M059J (cell line): ENCODE measurements around the gene OR52E2. TPM values are rescaled to one million over a fixed set of nuclear protein-coding genes. Genes with fewer than 3 reads are reported as not detected.
"Not testable (repeated sequence)": the region's sequence is repeated elsewhere in the genome, so short reads cannot be mapped to it uniquely, and the experiment has no call there.

Source experiments
- DNase-seq: peaks from one replicate; pipeline ENCODE4 v3.0.0-alpha.2; 2012; ENCODE audit warnings: low read depth
- total RNA-seq: library from RNA; depleted of rRNA; stranded (reverse); fragments of >200 nt; shearing (Covaris generic); gene quantifications from 2 replicates; pipeline ENCODE4 v1.2.3, GENCODE V29; 2014; rRNA removed

The OR52E2 gene
- not detected in 2 replicates for total RNA-seq

DNA sequence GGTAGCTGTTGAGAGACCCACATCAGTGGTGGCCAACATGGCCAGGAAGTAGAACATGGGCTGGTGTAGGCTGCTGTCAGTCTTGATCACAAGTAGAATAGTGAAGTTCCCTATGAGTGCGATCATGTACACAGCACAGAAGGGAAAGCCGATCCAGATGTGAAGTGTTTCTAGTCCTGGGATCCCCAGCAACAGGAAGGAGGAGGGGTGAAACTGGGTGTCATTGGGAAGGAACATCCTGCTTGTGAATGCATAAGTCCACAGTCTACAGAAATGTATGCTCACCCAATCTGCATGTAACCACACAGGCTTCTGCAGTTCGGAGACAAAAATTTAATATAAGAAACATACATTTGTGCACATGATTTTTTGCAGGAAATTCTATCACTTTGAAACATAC lies at the start of gene OR52E2:
OR52E2 (minus strand) TSS at position 237 of the 400 bp plus-strand sequence; CDS start at position 237, 0 bp downstream.
- no peak for DNase-seq

DNA sequence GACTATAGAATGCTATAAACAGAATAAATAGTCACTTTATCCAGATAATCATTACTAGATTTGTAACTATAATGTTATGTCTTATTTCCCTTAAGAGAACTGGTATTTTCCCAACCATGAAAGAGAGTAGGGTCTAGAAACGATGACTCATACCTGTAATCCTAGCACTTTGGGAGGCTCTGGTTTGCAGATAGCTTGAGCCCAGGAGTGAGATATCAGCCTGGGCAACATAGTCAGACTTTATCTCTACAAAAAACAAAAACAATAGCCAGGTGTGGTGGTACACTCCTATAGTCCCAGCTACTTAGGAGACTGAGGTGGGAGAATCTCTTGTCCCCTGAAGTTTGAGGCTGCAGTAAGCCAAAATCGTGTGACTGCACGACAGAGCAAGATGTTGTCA lies 47.9 kb upstream of the OR52E2 start:
- no peak for DNase-seq

DNA sequence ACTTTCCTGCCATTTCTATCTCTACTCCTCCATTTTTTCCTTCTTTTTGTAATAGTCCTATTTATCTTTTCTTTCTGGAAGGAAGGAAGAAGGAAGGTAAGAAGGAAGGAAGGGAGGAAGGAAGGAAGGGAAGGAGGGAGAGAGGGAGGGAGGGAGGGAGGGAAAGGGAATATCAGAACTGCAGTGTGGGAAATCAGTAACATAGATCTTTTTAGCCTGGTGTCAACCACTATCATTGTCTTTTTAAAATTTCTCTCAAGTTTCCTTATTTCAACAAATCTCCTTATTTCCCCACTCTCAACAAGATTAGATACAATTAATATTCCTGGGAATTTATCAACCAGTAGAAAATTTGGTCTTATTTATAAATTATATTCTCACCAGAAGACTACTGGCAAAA lies 43.6 kb upstream of the OR52E2 start:
- no peak for DNase-seq

DNA sequence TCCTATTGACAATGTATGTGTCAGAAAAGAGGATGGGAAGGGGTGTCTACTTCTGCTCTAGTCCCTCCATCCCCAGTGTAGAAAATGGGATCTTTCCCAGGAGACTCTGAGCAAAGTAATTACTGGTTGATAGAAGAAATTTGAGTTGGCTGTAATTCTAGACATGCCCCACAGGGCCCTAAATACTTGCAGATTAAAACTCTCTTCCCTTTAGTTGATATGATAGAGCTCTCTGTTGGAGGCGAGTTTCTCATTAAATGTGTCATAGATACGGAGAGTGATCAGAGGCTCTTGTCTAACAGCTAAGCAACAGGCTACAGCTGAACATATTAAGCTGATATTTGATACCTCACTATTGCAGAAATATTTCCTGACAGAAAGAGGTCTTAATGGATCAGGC lies 42.8 kb upstream of the OR52E2 start:
- DNase-seq = no peak

DNA sequence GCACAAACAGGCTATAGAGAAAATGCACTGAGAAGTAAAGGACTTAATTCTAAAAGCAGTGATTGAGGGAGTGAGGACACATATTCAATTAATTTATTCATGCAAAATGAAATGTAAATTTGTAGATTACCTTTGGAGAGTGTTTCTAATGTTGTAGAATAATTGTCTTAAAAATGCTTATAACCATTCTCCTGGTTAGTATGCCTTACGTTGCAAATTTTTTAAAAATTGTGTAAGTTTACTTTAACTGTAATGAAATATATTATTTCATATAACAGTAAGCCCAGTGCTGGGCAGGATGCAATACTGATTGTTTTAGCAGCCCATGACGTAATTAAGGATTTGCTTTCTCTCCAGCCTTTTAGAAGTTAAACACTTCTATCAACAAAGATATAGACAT lies 36.6 kb upstream of the OR52E2 start:
- DNase-seq = no peak

DNA sequence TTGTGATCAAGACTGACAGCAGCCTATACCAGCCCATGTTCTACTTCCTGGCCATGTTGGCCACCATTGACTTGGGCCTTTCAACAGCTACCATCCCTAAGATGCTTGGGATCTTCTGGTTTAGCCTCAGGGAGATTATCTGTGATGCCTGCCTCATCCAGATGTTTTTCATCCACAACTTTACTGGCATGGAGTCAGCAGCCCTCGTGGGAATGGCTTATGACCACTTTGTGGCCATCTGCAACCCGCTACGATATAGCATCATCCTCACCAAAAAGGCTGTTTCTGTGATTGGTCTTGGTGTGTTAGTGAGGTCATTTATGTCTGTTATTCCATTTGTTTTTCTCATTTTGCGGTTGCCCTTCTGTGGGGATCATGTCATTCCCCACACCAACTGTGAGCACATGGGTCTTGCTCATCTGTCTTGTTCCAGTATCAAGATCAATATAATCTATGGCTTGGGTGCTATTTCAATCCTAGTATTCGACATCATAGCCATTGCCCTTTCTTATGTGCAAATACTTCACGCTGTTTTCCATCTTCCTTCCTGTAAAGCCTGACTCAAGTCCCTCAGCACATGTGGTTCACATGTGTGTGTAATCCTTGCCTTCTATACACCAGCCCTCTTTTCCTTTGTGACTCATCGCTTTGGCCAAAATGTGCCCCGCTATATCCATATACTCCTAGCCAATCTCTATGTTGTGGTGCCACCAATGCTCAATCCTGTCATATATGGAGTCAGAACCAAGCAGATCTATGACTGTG lies 33.6 kb upstream of the OR52E2 start:
- no peak for DNase-seq

DNA sequence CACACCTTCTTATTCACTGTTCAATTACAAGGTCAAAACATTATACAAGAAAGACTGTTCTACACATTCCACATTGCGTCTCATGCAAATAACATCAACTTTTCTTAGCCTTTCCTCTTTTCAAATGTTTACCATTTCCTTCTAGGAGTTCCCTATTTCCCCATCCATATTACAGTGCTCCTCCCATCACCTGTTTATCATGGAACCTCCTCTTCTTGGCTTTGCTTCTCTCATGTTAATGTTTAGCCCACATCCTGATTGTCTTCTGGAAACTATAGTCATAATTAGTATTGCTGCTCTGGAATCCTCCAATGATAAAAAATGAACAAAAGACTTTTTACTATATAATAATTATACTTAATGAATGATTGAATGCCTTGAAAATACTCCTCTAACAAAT lies 31.2 kb upstream of the OR52E2 start:
- no peak for DNase-seq

DNA sequence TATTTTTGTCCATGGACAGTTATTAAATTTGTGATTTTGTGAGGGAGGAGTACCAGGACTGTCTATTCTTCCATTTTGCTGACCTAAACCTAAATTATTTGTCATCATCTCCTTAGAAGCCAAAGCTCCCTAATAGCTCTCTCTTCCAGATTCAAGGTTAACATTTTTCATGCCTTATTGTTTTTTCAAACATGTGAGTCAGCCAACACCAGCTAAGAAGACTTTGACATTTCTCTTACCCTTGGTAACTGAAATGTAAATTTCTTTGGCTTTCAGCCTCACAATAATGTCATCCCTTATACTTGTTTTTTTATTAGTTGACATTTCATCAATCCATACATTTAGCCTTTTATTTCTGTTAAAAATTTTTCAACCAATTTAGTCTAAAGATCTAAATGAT lies 29.1 kb upstream of the OR52E2 start:
- DNase-seq = no peak

DNA sequence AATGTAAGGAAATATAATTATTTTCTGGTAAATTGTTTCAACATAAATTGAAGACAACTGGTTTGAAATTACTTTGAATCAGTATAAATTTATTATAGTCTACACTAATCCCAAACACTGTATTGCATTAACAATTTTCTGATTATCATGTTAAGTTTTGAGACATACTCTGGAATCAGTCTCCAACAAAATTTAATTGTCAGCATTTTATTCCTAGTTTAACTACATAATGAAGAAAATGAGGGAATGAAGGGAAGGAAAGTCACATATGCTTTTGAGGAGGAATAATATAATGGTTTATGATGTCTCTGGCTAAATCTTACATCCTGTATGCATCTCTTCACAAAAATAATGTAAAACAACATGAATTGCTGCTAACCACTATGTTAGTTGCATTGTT lies 24.2 kb upstream of the OR52E2 start:
- DNase-seq = no peak

DNA sequence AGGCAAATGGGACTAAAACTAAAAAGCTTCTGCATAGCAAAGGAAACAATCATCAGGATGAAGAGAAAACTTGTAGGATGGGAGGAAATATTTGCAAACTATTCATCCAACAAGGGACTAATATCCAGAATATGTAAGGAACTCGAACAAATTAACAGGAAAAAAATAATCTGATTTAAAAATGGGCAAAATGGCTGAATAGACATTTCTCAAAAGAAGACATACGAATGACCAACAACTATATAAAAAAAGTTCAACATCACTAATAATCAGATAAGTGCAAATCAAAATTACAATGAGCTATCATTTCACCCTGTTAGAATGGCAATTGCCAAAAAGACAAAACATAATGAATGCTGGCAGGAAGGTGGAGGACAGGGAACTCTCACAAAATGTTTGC lies 22.0 kb upstream of the OR52E2 start:
- DNase-seq = no peak

DNA sequence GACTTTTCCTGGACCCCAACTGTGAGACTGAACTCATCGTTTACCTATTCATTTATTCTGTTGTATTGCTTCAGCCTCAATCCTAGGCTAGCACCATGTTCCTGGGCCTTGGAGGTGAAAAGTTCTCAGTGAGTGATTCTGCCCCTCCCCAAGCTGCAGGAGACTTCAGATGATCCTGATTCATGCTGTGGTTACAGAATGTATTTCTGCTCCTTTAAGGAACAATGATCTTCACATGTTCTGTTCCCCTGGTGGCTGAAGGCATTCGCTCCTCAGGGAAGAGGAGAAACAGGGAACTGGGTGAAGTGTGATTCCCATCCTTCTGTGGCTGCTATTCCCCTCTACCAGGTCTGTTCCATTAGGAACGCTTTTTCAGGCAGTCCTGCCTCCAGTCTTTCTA lies 12.4 kb upstream of the OR52E2 start:
- DNase-seq = no peak

DNA sequence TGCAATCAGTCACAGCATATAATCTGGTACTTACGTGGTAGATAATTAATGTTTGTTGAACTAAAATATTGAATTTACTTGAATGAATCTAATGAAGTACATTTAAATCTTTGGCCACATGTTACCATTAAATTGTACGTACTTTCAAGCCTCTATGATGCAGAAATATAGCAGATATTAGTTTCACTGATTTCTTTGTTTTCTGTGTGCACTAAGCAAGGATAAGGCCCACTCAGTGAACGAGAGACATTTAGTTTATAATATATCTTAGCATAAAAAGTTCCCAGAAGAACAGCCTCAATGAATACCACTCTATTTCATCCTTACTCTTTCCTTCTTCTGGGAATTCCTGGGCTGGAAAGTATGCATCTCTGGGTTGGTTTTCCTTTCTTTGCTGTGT lies 9.8 kb upstream of the OR52E2 start, which contains the start of gene OR52E1:
OR52E1 (plus strand) TSS at position 301 of the 400 bp plus-strand sequence.
- DNase-seq = no peak

DNA sequence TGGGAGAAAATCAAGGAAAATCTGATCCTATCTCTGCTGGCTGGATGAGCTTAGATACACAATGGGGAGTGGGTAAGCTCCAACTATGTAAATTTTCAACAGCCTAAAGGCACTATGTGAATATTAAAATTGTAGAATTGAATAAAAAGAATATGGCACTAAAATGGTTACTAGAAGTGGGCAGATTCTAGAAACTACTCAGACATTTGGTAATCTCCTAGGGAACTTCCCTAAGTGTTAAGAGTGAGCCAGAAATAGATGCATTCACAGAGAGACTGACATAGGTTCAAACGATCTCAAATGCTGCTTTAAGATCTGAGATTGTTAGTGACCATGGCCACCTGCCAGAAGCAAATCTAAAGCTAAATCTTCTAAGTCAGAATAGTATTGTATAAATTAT lies 5.6 kb upstream of the OR52E2 start:
- DNase-seq = no peak

DNA sequence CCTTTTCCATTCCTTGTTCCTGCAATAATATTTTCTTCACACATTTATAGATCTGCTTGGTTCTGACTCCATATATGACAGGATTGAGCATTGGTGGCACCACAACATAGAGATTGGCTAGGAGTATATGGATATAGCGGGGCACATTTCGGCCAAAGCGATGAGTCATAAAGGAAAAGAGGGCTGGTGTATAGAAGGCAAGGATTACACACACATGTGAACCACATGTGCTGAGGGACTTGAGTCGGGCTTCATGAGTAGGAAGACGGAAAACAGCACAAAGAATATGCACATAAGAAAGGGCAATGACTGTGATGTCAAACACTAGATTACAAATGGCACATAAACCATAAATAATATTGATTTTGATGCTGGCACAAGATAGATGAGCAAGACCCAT lies 748 bp downstream of the OR52E2 start:
- not testable (repeated sequence) for DNase-seq

DNA sequence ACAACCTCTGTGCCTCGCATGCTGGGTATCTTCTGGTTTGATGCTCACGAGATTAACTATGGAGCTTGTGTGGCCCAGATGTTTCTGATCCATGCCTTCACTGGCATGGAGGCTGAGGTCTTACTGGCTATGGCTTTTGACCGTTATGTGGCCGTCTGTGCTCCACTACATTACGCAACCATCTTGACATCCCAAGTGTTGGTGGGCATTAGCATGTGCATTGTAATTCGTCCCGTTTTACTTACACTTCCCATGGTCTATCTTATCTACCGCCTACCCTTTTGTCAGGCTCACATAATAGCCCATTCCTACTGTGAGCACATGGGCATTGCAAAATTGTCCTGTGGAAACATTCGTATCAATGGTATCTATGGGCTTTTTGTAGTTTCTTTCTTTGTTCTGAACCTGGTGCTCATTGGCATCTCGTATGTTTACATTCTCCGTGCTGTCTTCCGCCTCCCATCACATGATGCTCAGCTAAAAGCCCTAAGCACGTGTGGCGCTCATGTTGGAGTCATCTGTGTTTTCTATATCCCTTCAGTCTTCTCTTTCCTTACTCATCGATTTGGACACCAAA lies 12.6 kb downstream of the OR52E2 start:
- no peak for DNase-seq

DNA sequence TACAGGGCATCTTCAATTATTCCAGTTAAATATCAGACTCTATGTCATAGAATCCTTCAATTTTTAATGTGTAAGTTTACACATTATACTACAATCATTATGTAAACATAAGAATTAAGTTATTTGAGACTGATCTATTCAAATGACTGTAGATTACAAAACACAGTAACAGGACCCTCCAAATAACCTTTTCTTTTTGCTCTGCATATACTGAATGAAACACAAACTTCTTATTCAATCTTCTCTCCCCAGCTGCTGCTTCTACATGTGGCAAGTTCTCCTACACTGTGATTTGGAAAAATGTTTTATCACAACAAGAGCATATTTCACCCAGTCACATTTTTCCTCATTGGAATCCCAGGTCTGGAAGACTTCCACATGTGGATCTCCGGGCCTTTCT lies 13.2 kb downstream of the OR52E2 start, which contains the start of gene OR52J3:
OR52J3 (plus strand) TSS at position 301 of the 400 bp plus-strand sequence; CDS start at position 301, 0 bp downstream.
- DNase-seq = no peak

DNA sequence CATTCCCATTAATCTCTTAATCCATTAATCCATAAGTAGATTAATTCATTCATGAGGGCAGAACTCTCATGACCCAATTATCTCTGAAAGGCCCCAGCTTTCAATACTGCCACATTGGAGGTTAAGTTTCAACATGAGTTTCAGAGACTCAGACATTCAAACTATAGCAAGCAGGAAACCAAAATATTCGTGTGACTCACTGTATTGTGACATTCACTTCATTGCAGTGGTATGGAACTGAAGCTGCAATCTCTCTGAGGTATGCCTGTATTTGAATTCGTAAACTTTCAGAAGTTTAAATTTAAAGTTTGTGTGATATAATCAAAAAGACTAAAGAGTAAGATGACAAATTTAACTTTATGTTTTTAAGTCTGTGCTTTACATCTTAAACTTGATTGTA lies 16.0 kb downstream of the OR52E2 start:
- no peak for DNase-seq

DNA sequence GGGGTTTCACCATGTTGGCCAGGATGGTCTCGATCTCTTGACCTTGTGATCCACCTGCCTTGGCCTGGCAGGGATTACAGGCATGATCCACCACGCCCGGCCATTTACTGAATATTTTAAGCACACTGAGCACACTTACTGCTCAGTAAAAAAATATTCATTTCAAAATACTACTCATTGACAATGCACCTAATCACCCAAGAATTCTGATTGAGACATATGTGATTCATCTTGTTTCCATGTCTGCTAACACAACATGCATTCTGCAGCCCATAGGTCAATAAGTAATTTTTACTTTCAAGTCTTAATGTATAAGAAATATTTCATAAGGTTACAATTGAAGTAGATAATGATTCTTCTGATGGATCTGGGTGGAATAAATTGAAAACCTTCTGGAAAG lies 17.3 kb downstream of the OR52E2 start:
- DNase-seq = no peak

DNA sequence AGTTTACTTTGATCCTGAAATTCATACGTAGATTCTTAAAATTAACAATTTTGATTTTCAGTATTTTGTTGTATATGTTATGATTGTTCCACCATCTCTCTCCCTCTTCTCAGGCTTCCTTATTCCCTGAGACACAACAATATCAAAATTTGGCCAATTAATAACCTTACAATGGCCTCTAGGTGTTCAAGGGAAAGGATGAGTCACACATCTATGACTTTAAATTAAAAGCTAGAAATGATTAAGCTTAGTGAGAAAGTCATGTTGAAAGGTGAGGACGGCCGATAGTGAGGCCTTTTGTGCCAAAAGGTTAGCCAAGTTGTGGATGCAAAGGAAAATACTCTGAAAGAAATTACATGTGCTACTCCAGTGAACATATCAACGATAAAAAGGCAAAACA lies 18.6 kb downstream of the OR52E2 start:
- no peak for DNase-seq

DNA sequence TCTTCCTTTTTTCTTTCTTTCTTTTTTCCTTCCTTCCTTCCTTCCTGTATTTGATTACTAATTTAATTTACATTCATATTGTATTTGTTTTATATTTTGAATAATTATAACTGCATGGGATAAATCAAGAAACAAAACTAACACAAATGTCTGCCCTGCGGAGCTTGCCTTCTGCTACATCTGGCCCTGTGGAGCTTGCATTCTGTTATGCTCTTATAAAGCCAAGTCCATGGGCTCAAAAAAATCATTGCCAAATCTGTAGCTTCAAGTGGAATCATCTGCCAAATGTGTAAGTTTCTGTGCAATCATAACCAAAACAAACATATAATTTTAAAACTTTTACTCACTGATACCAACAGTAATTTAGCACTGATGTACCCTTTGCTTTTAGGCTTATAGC lies 21.1 kb downstream of the OR52E2 start:
- no peak for DNase-seq

DNA sequence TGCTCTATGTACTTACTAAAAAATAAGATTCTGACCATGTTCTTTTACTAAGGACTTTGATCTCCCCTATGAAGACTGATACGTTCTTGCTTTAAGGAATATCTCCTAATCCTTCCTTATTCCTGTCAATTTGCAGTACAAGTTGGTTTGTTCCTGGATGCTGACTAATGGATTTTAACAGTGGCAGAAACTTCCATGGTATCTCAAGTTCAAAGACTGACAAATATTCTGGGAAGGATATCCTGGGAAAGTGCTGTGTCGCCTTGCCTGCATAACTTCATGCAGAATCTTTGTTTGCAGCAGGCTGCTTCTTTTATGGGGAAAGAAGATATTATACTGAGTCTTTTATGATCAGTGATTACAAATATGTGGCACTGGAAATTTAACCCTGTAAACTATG lies 21.5 kb downstream of the OR52E2 start:
- DNase-seq = no peak

DNA sequence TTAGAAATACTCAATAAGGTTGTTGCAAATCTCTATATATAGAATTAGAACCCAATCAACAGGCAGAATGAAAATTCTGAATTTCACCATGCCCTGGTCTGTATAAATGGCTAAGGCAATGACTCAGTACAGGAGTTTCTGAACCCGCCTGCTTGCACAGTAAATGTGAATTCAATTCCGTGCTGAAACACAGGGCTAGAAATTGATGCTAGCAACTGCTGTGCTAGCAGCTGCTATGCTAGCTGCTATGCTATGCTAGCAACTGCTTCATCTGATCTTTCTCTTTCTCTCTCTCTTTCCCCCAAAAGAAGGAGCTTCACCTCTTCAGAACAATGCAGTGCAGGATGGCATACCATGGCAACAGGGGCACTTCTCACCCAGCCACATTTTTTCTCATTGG lies 22.8 kb downstream of the OR52E2 start:
- no peak for DNase-seq

DNA sequence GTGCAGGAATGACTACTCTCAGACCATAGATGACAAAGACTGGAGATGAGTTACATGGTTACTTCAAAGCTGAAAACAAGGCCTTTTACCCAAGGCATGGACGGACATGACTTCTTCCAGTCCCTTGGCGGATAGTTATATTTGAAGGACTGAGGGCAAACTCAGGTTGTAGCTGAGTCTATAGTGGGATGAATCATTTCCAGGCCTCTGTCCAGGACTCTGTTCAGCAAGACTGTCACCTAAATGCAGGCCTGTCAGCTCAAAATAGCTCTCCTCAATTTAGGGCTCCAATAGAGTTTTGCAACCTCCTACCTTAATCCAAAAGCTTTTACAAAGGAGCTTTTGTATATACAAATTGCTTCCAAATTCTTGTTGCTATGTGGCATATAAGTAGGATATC lies 37.4 kb downstream of the OR52E2 start:
- no peak for DNase-seq

DNA sequence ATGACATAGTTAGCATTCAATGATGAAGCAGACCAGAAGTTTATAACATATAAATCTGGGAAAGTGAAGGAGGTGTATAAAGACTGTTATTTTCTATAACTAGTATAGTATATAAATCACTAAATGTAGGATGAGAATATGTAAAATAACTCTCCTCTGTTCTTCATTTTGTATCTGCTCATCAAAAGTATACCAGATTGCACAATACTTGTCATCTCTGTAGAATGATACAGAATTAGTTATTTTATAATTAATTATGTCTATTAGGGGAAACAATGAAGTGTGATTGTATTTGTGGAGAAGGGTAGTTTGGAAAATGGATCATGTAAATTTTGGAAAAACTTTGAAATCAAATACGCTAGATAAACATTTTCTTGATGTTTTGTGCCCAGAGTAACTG lies 46.4 kb downstream of the OR52E2 start:
- no peak for DNase-seq
